ENCODE results near the gene RCN1. TPM values are rescaled to one million over a fixed set of nuclear protein-coding genes. Genes with fewer than 3 reads are reported as not detected.
A peak's percentile ranks its signal among the peaks of the same experiment; 100 is the strongest.

Gene RCN1
- total and polyA plus RNA-seq, 2 experiments from 2014 or later, result 107 to 140 TPM

DNA sequence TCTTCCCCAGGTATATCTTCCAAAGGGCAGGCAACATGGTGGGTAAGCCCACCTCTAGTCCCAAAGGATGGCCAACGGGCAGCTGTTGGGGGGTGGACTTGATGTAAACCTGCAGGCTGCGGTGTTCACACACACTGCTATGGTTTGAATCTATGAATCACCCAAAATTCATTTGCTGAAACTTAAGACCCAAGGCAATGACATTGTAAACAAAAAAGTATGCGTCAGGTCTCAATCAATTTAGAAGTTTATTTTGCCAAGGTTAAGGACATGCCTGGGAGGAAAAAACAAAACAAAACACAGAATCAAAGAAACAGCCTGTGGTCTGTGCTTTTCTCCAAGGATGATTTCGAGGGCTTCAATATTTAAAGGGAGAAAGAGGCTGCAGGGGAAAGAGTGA lies 18.3 kb downstream of the RCN1 start:
- no peaks in the 10 kb centered on the region; the same call in 1 of the 2 replicates for H4K20me1 ChIP-seq (replicated peaks; ENCODE audit: insufficient read depth)
- peak overlapping the region; percentile 63; the same call in 1 of the 2 replicates for H2AFZ ChIP-seq
- no peaks in the 10 kb centered on the region for H3K4me1 ChIP-seq (ENCODE audit: insufficient read depth)
- peak overlapping the region; percentile 43 for H3K27ac Mint-ChIP-seq
- no peaks in the 10 kb centered on the region for H3K27me3 Mint-ChIP-seq (ENCODE audit: insufficient read depth, low read depth, poor library complexity)
- no peaks in the 10 kb centered on the region for H3F3A ChIP-seq (replicated peaks; ENCODE audit: low read depth)
- 0 out of 2 replicates have a peak, but pooled peaks cover 5% of the 10 kb centered on the region for H3K9me2 ChIP-seq (ENCODE audit: insufficient read depth)
- H3K4me2 ChIP-seq, result no peak overlapping the region
- no peak overlapping the region for H3K27ac ChIP-seq (ENCODE audit: low read depth)
- no peaks in the 10 kb centered on the region for H3K27me3 ChIP-seq (ENCODE audit: insufficient read depth)
- no peaks in the 10 kb centered on the region; the same call in 1 of the 2 replicates for H3K36me3 ChIP-seq (ENCODE audit: insufficient read depth)
- no peak for ATAC-seq
- TF ChIP-seq CREB1 (CRISPR knock-in tag; IDR thresholded peaks at IDR 0.05; ENCODE audit: low read depth) (no peak), STAT1 (IDR thresholded peaks at IDR 0.05; ENCODE audit: unreplicated experiment) (no peak), NANOG (IDR thresholded peaks at IDR 0.05; ENCODE audit: borderline replicate concordance) (no peak), ETS1 (IDR thresholded peaks at IDR 0.05) (no peak), JUNB (IDR thresholded peaks at IDR 0.05; ENCODE audit: unreplicated experiment) (no peak), ZNF114 (CRISPR knock-in tag; IDR thresholded peaks at IDR 0.05) (no peak), EZH2 (IDR thresholded peaks at IDR 0.05; ENCODE audit: low read depth, unreplicated experiment) (no peak), EZH2phosphoT487 (IDR thresholded peaks at IDR 0.05; ENCODE audit: unreplicated experiment) (no peak)
- DNase-seq (ENCODE audit: low spot score), result no peak
- H3K4me1 Mint-ChIP-seq, result peaks cover 15% of the 10 kb centered on the region
- H3K79me2 ChIP-seq (replicated peaks; ENCODE audit: insufficient read depth), result no peaks in the 10 kb centered on the region
- H3K36me3 Mint-ChIP-seq (ENCODE audit: low read depth), result peaks cover 15% of the 10 kb centered on the region
- H3K9me3 Mint-ChIP-seq, result no peaks in the 10 kb centered on the region
- no peak overlapping the region for H3K4me3 ChIP-seq
- no peak overlapping the region for H3K4me3 Mint-ChIP-seq

- H3K36me3 Mint-ChIP-seq (ENCODE audit: low read depth), result peaks cover 10% of the 10 kb centered on the region; the same call in 2 of the 3 replicates
- 0 out of 2 replicates have a peak, but pooled peaks cover 5% of the 10 kb centered on the region for H3K9me2 ChIP-seq (ENCODE audit: insufficient read depth)
- ATAC-seq (no peak), DNase-seq (ENCODE audit: low spot score) (no peak)
- H3K27me3 ChIP-seq (ENCODE audit: insufficient read depth), result no peaks in the 10 kb centered on the region
- H3K4me1 Mint-ChIP-seq, result peaks cover 15% of the 10 kb centered on the region
- H3K27ac Mint-ChIP-seq, result peak overlapping the region; percentile 43; the same call in 1 of the 2 replicates
- H3K79me2 ChIP-seq (replicated peaks; ENCODE audit: insufficient read depth), result no peaks in the 10 kb centered on the region
- no peaks in the 10 kb centered on the region for H3F3A ChIP-seq (replicated peaks; ENCODE audit: low read depth)
- no peak overlapping the region for H3K4me3 Mint-ChIP-seq
- H3K4me2 ChIP-seq, result no peak overlapping the region
- no peaks in the 10 kb centered on the region for H3K27me3 Mint-ChIP-seq (ENCODE audit: insufficient read depth, low read depth, poor library complexity)
- H3K9me3 Mint-ChIP-seq, result no peaks in the 10 kb centered on the region
- H3K27ac ChIP-seq (ENCODE audit: low read depth), result no peak overlapping the region
- H3K4me3 ChIP-seq, result no peak overlapping the region
- no peaks in the 10 kb centered on the region for H3K36me3 ChIP-seq (ENCODE audit: insufficient read depth)
- no peak for TF ChIP-seq POLR2AphosphoS5 (IDR thresholded peaks at IDR 0.05; ENCODE audit: low read depth)
- TF ChIP-seq STAT1 (IDR thresholded peaks at IDR 0.05; ENCODE audit: unreplicated experiment), result no peak
- TF ChIP-seq ZNF114 (CRISPR knock-in tag; IDR thresholded peaks at IDR 0.05), result no peak
- TF ChIP-seq ZNF331 (CRISPR knock-in tag; IDR thresholded peaks at IDR 0.05; ENCODE audit: low read depth), result no peak
- peak overlapping the region; percentile 63 for H2AFZ ChIP-seq
- no peaks in the 10 kb centered on the region for H3K4me1 ChIP-seq (ENCODE audit: insufficient read depth)
- no peaks in the 10 kb centered on the region; the same call in 1 of the 2 replicates for H4K20me1 ChIP-seq (replicated peaks; ENCODE audit: insufficient read depth)
These were observed 18.7 kb downstream of the RCN1 start for GRCh38 chr11:32109592-32109991.

GRCh38 chr11:32110795-32111194 lies 19.9 kb downstream of the RCN1 start:
- peaks cover 3% of the 10 kb centered on the region; the same call in 2 of the 3 replicates for H3K36me3 Mint-ChIP-seq (ENCODE audit: low read depth)
- no peak overlapping the region for H3K27ac ChIP-seq (ENCODE audit: low read depth)
- ATAC-seq, result no peak
- no peak for TF ChIP-seq ZNF114 (CRISPR knock-in tag; IDR thresholded peaks at IDR 0.05)
- H3K4me2 ChIP-seq, result no peak overlapping the region
- no peaks in the 10 kb centered on the region for H3F3A ChIP-seq (replicated peaks; ENCODE audit: low read depth)
- H3K4me3 ChIP-seq, result no peak overlapping the region
- H3K4me1 Mint-ChIP-seq, result peaks cover 15% of the 10 kb centered on the region
- H3K4me3 Mint-ChIP-seq, result no peak overlapping the region
- no peak overlapping the region for H3K27ac Mint-ChIP-seq
- DNase-seq (ENCODE audit: low spot score), result no peak
- no peaks in the 10 kb centered on the region for H3K27me3 Mint-ChIP-seq (ENCODE audit: insufficient read depth, low read depth, poor library complexity)
- H3K27me3 ChIP-seq (ENCODE audit: insufficient read depth), result no peaks in the 10 kb centered on the region
- no peaks in the 10 kb centered on the region for H3K9me3 Mint-ChIP-seq
- no peak overlapping the region for H2AFZ ChIP-seq
- no peaks in the 10 kb centered on the region for H3K36me3 ChIP-seq (ENCODE audit: insufficient read depth)
- H3K9me2 ChIP-seq (ENCODE audit: insufficient read depth), result 0 out of 2 replicates have a peak, but pooled peaks cover 5% of the 10 kb centered on the region
- H3K4me1 ChIP-seq (ENCODE audit: insufficient read depth), result no peaks in the 10 kb centered on the region
- no peaks in the 10 kb centered on the region for H3K79me2 ChIP-seq (replicated peaks; ENCODE audit: insufficient read depth)
- H4K20me1 ChIP-seq (replicated peaks; ENCODE audit: insufficient read depth), result no peaks in the 10 kb centered on the region; the same call in 1 of the 2 replicates
